ENCODE measurements around the gene ADCY10.
A peak's percentile ranks its signal among the peaks of the same experiment; 100 is the strongest.
"Not testable (repeated sequence)": the region's sequence is repeated elsewhere in the genome, so short reads cannot be mapped to it uniquely, and the experiment has no call there.

ADCY10 gene

GRCh38 chr1:167808104-167808503 lies 105.8 kb downstream of the ADCY10 start:
- no peak for FAIRE-seq

GRCh38 chr1:167806676-167807075 lies 107.3 kb downstream of the ADCY10 start:
- not testable (repeated sequence) for FAIRE-seq

GRCh38 chr1:167806235-167806634 lies 107.7 kb downstream of the ADCY10 start:
- not testable (repeated sequence) for FAIRE-seq

- FAIRE-seq, result no peak
These were observed 108.8 kb downstream of the ADCY10 start for GRCh38 chr1:167805041-167805556.

- peak; percentile 87 for FAIRE-seq
These were observed 110.4 kb downstream of the ADCY10 start for GRCh38 chr1:167803358-167804207.

- FAIRE-seq, result no peak
These were observed 111.7 kb downstream of the ADCY10 start for GRCh38 chr1:167802235-167802634.

- FAIRE-seq, result no peak
These were observed 113.7 kb downstream of the ADCY10 start for GRCh38 chr1:167800251-167800650.

- no peak for FAIRE-seq
These were observed 114.2 kb downstream of the ADCY10 start for GRCh38 chr1:167799747-167800146.

- FAIRE-seq, result no peak
These were observed 115.0 kb downstream of the ADCY10 start for GRCh38 chr1:167798952-167799351.

- no peak for FAIRE-seq
These were observed 116.9 kb downstream of the ADCY10 start for GRCh38 chr1:167797015-167797414.

- no peak for FAIRE-seq
These were observed 117.9 kb downstream of the ADCY10 start for GRCh38 chr1:167795810-167796740.

- FAIRE-seq, result no peak
These were observed 119.9 kb downstream of the ADCY10 start for GRCh38 chr1:167794043-167794442.

GRCh38 chr1:167792188-167792565 lies 121.8 kb downstream of the ADCY10 start:
- FAIRE-seq, result no peak

GRCh38 chr1:167791281-167792187 lies 122.4 kb downstream of the ADCY10 start:
- no peak for FAIRE-seq

- FAIRE-seq, result no peak
These were observed 123.8 kb downstream of the ADCY10 start for GRCh38 chr1:167790117-167790516.

- no peak for FAIRE-seq
These were observed 124.4 kb downstream of the ADCY10 start for GRCh38 chr1:167789501-167789900.

GRCh38 chr1:167786502-167786901 lies 127.4 kb downstream of the ADCY10 start:
- FAIRE-seq, result no peak

- no peak for FAIRE-seq
These were observed 128.9 kb downstream of the ADCY10 start for GRCh38 chr1:167784876-167785550.

- no peak for FAIRE-seq
These were observed 131.0 kb downstream of the ADCY10 start for GRCh38 chr1:167782946-167783345.

GRCh38 chr1:167781558-167781957 lies 132.4 kb downstream of the ADCY10 start:
- FAIRE-seq, result no peak

- FAIRE-seq, result no peak
These were observed 136.7 kb downstream of the ADCY10 start for GRCh38 chr1:167777269-167777650.

Measured in G401.6 (cell line).